Cardiac septum (tissue), 1 donor: Measurements from ENCODE around the gene PCCA. TPM values are rescaled to one million over a fixed set of nuclear protein-coding genes. Genes with fewer than 3 reads are reported as not detected.

Experiments
- DNase-seq: peaks from one replicate; pipeline ENCODE4 v3.0.0-alpha.2; 2020; ENCODE audit warnings: low spot score
- intact Hi-C: fragments of 100-400 bp; cut with DNase I; formaldehyde crosslinking; loops from one replicate; pipeline ENCODE4 v1.14.0; 2022
- total RNA-seq: library from RNA; stranded (reverse); fragmentation: NEBNext Ultra II Directional; extraction: Animal tissue kit (Norgen Biotek cat#: 25700); gene quantifications from one replicate; pipeline ENCODE4 v1.2.1, GENCODE V29; 2021
- donor health status: DM: no; HTN: no; CAD: no.

Gene PCCA
- total RNA-seq, 1 donor from 2014 or later = 51.2 TPM

DNA sequence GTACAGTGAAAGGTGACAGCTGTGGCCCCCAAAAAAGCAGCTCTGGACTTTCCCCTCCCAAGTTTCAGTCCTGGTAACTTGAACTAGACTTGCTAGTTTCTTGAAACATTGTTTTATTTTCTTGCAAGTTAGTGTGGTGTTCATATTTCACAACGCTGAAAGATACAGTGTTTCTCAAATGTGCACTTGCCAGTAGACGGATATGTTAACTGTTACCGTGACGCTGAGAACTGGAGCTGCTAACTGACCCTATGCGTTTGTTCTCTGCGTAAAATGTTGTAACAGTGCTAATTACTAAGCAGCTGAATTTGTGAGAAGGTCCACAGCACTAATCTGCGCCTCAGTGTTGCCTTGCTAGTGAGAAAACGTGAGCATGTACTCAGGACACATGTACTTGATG lies 420.1 kb downstream of the PCCA start:
- DNase-seq = no peak
- intact Hi-C loops = no loop called here

DNA sequence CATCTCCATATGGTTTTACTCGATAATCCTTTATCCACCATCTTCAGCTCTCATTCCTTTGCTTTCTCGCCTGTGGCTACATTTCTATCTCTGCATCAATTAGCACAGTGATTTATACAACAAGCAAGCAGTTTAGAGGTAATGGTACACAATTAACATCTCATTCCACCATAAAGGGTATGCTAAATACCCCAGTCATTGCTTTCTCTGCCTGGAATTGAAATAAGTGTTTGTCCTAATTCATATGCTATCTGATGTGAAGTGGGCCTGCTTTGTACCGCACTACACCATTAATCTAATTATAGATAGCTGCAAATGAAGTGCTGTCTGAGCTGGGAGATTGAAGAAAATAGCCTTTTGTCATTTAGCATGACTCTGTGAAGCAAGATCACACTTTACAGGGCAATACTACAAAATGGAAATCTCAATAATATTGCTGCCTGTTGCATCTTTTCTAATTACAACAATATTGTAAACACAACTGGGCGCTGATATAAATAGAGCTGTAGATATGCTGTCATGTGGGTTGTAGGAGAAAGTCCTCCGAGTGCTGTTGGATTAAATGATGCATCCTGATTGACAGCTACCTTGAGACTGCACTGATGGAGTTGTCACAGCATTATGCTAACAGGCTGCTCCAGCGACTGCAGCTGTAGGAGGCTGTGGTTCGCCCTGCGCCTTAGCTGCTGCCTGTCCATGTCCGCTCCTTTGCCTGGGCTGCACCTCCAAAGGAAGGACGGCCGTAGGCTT lies 421.5 kb downstream of the PCCA start:
- DNase-seq = no peak
- intact Hi-C loops = loop anchor here (10.0 kb wide), 2 partner anchors 276 to 526 kb away; partner anchors contain the start of gene ZIC2

DNA sequence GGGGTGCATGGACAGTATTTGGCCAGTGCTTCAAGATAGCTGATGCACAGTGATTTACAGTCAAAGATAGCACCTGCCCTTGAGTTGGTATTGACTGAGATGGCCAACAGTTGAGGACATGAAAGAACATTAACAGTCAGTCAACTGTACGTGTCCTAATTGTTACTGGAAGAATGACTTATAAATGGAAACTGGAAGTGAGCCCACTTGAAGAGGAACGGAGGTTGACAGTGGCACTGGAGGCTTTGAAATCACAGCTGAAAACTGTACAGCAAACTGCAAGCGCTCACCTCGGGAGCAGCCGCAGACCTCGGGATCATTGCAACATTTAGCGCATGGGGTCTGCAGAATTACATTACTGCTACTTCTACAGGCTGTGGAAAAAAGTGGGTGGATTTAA lies 422.6 kb downstream of the PCCA start:
- DNase-seq = no peak
- intact Hi-C loops = loop anchor here (10.0 kb wide), 2 partner anchors 277 to 527 kb away; partner anchors contain the start of gene ZIC2

DNA sequence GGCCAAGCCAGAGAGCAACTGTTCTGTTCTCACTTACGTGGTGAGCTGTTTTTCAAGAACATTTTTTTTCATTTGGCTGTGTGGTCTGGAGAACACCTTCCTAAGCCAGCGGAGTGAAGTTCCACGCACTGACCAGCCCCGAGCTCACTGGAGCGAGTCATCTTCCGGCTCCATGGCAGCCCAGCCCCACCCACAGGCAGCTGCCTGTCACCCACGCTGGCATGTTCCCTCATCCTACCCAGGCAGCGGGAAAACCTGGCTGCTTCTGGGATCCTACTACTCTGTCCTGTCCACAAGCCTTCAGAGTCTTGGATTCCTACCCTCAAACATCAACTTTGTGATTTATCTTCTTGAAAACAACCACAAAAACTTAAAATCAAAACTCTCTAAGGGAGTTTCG lies 423.5 kb downstream of the PCCA start:
- no peak for DNase-seq
- intact Hi-C loops = loop anchor here (10.0 kb wide), 2 partner anchors 278 to 528 kb away; partner anchors contain the start of gene ZIC2

DNA sequence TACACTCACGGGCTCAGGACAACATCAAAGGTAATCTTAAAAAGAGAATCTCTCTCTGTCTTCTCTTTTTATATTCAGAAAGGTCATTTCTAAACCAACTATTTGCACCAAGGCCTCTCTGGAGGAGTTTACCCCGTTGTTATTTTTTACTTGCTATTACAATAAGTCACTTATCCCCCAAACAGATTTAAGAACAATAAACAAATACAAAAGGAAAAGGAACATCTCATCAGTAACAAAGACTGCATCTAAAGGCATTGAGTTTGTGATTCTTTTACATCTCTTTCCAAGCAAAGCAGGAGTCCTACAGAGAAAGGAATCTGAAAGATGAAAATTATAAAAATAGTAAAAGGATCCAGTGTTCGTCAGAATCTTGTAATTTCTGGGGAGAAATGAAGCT lies 424.3 kb downstream of the PCCA start:
- DNase-seq = no peak
- intact Hi-C loops = loop anchor here (10.0 kb wide), 2 partner anchors 278 to 528 kb away; partner anchors contain the start of gene ZIC2

DNA sequence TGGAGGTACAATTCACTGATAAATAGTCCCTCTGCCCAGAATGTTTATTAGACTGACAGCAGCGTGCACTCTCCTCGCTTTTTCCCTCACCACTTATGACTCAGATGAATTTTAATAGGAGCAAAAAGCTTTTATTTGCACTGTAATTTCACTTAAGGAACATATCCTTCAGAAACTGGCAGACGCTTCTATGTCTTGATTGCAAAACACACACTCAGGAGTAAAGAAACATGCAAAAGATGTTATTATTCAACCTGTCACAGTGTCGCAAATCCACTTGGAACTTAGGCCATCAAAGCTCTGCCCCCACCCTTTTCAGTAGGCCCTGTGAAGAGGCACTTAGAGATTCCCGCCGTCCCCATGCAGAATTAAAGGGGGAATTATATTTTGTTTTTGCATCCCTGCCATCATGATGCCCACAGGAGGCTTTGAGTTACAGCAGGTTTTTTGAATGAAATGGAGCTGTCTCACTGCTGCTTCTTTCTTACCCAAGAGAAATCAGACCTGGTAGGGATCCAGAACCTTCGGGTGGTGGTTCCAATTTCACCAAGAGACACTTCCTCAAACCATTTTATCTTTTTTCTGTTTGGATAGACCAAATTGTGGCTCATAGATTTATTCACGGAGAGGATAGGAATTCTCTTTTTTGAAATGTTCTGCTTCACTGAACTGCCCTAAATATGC lies 425.2 kb downstream of the PCCA start:
- intact Hi-C loops = loop anchor here (2.0 to 10.0 kb wide), 4 partner anchors 279 to 855 kb away; partner anchors contain the start of gene ZIC2
- DNase-seq = no peak

DNA sequence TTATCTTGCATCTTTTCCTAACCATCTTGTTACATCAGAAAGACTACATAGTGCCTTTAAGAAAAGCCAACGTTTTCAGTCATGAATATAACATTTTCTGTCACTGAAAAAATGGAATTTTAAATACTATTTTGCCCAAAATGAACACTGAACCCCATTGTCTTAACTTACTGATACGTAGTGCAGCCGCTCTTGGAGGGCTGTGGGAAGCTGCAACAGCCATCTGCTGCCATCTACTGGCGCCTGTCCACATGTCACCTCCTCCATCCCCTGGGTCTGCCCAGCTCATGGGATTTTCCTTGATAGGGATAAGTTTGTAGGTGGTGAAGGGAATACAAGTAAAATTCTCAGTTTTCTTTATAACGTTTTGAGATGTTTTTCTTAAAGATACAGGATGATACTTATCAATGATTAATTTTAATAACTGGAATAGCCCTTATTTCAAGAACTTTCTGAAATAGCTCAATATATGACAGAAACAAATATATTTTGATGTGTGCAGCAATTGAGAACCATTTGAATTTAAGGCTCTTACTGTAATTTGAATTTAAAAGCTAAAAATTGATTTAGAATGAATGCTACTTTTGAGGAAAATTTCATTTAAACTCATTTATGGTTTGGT lies 426.0 kb downstream of the PCCA start:
- DNase-seq = peak; percentile 86

DNA sequence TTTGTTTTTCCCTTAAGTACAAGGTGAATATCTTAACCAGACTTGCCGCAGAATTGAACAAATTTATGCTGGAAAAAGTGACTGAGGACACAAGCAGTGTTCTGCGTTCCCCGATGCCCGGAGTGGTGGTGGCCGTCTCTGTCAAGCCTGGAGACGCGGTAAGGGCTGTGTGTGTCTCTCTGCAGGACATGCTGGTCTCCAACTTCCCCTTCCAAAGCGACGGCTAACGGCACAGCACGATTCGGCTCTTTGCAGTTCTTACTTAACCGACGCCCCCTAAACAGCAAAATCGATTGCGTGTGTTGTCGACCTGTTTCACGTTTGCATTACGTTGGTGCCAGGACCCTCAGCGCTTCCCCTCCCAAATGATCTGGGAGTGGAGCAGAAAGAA lies 426.5 kb downstream of the PCCA start:
- no peak for DNase-seq
- intact Hi-C loops = loop anchor here (2.0 to 10.0 kb wide), 4 partner anchors 281 to 857 kb away; partner anchors contain the start of gene ZIC2

More for the DNA sequence above, 426.0 kb downstream of the PCCA start:
- intact Hi-C loops = loop anchor here (2.0 to 10.0 kb wide), 4 partner anchors 280 to 856 kb away; partner anchors contain the start of gene ZIC2

DNA sequence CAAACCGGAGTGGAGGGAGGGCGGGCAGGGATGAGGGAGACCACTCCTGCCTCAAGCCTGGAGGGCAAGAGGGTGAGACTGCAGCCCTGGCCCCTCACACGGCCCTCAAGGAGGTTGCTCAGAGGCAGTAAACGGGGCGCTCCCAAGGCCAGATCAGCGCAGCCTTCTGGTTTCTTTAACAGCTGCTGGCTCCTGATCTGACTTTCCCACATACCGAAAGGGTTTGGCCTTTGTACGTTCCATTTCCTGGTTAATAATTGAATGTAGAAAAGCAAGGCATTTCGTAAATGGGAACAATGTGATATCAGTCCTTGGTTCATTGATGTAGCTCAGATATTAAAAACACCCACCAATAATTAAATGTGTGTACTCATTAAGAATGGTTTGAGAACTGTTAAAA lies 428.2 kb downstream of the PCCA start:
- intact Hi-C loops = loop anchor here (10.0 kb wide), 2 partner anchors 282 to 532 kb away; partner anchors contain the start of gene ZIC2

DNA sequence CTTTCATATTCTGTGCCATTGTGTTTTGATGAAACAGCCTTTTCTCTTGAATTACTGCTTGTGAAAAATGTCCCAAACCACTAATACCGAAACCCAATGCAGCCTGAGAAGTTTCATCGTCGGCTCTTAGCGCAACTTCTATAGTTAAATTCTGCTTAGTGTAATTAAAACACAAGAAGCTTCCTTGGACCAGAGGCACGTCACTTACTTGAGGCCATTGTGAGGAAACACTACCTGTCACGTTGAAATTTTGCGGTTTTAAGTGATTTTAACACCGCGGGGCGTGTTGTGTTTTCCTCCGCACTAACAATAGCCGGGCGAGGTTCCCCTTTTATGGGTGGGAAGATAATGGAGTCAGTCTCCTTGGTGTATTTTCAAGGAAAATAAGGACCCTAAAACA lies 428.8 kb downstream of the PCCA start:
- intact Hi-C loops = loop anchor here (10.0 kb wide), 2 partner anchors 283 to 533 kb away; partner anchors contain the start of gene ZIC2

More for the DNA sequence above, 428.2 kb downstream of the PCCA start:
- DNase-seq = no peak

DNA sequence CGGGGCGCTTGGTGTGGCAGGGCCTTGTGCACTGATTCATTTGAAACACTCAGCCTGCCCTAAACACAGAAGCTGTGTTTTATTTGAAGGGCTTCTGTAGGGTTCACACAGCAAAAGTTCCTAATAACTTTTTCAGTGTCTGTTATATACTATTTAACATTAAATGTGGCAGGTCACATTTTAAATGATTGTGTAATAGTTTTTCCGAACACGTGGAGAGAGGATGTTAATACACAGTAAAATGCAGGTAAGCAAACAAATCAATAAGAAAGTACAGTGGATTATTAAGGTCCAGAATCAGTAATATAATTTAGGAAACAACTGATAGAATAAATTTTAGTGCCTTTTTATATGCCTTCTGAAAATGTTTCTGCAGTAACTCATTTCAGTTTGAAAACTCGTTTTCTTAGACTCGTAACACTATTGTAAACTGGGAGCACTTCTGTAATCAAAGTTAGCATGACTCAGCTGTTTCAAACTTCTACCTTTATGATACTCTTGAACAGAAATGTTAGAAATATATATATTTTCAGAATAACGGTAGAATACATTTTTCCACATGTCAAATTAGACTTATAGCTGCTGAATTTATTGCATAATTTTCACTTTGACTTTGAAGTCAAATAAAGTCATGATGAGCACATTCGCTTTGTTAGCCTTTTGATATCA lies 429.6 kb downstream of the PCCA start:
- no peak for DNase-seq
- intact Hi-C loops = loop anchor here (10.0 kb wide), 2 partner anchors 284 to 534 kb away; partner anchors contain the start of gene ZIC2

More for the DNA sequence above, 428.8 kb downstream of the PCCA start:
- no peak for DNase-seq

DNA sequence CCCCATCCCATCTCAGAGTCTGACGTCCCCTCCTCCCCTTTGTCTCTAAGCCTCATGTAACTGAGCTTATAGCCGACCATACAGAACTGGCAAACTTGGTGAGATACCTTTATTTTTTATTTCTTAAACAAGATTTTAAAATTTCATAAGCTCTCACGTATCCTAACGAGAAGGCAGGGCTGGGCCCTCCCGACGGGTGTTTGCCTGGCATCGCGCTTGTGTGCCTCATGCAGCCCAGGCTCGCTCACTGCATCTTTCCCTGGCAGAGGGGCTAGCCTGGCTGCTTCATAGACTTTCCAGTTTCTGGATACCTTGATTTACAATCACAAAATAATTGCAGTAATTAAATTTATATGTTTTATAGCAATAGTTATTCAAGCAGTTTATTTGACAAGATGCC lies 430.7 kb downstream of the PCCA start:
- DNase-seq = no peak
- intact Hi-C loops = loop anchor here (10.0 kb wide), 2 partner anchors 285 to 535 kb away; partner anchors contain the start of gene ZIC2

DNA sequence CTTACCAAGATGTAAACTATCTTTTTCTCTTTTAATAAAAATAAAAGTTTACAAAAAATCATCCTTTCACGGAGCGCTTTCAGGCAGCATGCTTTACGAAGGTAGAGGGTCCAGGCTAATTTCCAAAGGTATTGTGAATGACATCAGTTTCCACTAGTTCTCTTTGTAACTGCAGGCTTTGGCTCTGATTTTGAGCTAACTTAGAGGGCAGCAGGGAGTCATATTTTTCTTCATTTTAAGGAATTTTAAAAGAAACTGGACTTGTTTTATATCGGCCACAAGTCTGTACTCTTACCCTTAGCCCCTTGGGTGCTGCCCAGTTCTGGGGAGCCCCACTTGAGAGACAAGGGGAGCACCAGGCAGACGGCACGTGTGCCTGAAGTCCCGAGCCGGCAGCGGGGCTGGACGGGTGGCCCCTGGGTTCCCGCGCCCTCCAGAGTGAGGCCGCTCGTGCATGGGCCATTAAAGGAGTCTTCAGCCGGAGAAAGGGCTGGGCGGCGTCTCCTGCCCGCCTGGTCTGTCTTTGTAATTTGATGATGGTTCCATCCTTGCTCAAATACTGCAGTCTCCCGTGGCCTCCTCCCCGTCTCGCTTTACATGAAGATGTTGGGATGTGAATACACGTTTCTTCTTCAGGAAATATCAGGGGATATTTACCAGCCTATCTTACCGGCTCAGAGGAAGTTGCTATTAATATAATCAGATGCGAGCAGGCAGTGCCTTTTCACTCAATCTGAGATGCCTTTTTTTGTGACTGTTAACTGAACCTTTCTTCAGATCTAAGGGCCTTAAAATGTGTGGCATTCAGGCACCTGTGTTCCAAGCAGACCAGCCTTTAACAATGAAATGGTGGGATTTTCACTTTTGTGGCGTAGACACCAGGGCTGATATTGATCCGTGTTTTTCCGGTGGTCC lies 432.3 kb downstream of the PCCA start:
- no peak for DNase-seq
- intact Hi-C loops = no loop called here

DNA sequence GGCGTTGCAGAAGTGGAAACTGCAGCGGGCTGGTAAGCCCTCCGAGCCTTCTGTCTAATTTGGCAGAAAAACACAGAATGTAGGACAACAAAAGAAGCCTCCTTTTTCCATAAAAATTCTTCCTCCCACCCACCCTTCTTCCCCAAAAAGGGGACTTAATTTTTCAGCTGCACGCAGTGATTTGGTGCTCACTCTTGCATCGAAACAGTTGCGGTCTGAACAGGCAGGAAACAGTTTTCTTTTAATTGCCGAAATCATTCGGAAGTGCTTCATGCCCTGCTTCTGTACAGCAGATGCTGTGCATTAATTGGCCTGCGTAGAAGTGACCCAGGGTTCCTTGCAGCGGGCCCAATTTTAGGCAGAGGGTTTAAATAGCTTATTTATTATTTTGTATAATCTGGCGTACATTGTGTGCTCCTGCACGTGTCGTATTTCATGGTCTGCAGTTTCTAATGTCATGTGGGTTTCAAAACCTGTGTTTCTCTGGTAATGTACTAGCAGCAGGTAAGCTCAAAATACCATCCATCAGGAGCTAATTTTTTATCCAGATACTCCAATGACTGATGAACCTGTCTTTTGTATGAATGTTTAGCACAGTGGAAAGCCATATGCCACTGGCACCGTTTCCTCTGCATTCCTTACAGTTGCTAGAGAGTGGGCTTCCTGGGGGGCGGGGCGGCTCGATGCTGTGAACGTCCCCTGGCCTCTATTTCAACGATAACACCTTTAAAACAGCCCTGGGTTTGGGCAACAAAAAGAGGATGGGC lies 433.1 kb downstream of the PCCA start:
- intact Hi-C loops = no loop called here
- DNase-seq = no peak

DNA sequence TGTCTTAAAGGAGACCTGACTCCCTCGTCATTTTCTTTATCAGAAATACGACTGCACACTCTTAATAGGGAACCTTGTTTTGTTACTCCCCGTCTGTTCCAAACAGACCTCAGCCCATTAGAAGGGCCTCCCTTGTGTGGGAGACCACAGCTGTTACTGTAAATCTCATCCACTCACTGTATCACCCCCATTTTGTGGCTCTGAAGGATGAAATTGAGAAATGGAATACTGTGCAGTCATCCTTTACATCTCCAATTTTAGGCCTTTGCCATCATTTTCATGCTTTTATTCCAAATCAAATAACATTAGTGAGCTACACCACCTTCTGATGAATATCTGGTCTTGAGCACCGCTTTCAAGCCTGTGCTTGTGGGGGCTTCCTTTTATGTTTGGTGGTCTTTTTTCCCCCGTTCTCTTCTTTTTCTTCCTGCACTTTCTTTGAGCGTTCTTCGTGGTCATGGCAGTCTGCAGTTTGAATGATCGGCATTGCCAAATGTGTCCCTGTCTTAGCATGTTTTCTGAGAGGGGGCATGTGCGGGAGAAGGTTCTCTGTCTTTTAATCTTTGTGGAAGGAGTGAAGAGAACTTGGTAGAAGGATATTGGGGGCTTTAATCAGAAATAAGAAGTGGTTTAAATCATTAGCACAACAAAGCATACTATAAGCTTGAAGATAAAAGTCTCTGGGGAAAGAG lies 433.9 kb downstream of the PCCA start:
- DNase-seq = no peak
- intact Hi-C loops = no loop called here

DNA sequence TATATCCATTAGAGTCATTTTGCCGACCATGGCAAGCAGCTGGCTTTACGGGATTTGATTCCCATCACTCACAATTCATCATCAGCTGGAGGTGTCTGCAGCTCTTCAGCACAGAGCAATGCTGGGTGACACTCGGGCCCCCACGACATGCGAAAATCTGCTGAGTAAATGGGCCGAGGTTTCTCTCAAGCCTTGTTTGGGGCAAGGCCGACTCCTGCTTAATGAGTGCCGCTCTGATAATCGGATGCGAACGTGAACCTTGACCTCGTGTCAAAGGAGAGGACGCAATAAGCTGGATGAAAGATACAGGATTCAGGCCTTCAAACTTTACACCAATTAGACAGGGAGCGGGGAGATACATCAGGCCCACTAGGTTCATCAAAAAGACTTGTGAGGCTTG lies 434.5 kb downstream of the PCCA start:
- no peak for DNase-seq
- intact Hi-C loops = no loop called here

DNA sequence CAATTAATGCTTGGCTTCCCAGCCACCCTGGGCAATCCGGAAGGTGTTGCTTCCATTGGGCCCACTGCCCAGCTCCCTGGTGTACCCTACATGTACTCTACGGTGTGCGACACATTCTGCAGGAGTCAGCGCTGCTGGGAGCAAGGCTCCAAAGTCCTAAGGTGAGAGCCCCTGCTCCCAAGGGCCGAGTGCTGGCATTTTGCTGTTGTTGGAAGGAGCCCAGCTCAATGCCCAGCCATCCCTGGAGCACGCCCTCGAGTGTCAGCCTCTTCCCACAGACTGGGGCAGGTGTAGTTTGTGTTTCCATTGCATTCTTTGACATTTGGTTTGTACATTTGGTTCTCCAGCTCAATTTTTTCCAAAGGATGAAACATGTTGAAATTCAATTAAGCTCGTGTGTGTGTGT lies 435.1 kb downstream of the PCCA start:
- no peak for DNase-seq
- intact Hi-C loops = no loop called here
